Neural cell (in vitro differentiated cells): ENCODE measurements around the gene NBR1. TPM values are rescaled to one million over a fixed set of nuclear protein-coding genes. Genes with fewer than 3 reads are reported as not detected.

Experiments used
- H2AFZ ChIP-seq: fragments of 200-600, 300-800 bp; sonication (generic), shearing (Covaris generic); 2 replicates; pipeline ENCODE4 v1.6.0; 2014; ENCODE audit warnings: low read depth, mild to moderate bottlenecking, antibody characterized with exemption, low read length, moderate library complexity
- H3F3A ChIP-seq: fragments of 200-600 bp; shearing (Covaris generic); 2 replicates; pipeline ENCODE4 v1.6.1; 2016; ENCODE audit warnings: mild to moderate bottlenecking, moderate library complexity, mixed read lengths, antibody characterized with exemption, low read length; ENCODE audit not compliant: insufficient read depth, poor library complexity, severe bottlenecking
- H3K27ac ChIP-seq: fragments of 200-600, 300-800 bp; sonication (generic), shearing (Covaris generic); 2 replicates; pipeline ENCODE4 v1.5.1; 2014; ENCODE audit warnings: mild to moderate bottlenecking, low read length, moderate library complexity
- H3K27me3 ChIP-seq: fragments of 300-800, 200-600 bp; sonication (generic), shearing (Covaris generic); 2 replicates; pipeline ENCODE4 v1.6.0; 2014; ENCODE audit warnings: mild to moderate bottlenecking, low read depth, low read length, moderate library complexity; ENCODE audit not compliant: insufficient read depth
- H3K36me3 ChIP-seq: fragments of 300-800, 200-600 bp; sonication (generic), shearing (Covaris generic); 2 replicates; pipeline ENCODE4 v1.5.1; 2014; ENCODE audit warnings: mild to moderate bottlenecking, antibody characterized with exemption, low read length, moderate library complexity; ENCODE audit not compliant: insufficient read depth
- H3K4me2 ChIP-seq: fragments of 300-800, 200-600 bp; sonication (generic), shearing (Covaris generic); 2 replicates; pipeline ENCODE4 v1.6.0; 2014; ENCODE audit warnings: mild to moderate bottlenecking, low read length
- H3K4me3 ChIP-seq: fragments of 300-800, 200-600 bp; sonication (generic), shearing (Covaris generic); 2 replicates; pipeline ENCODE4 v1.5.1; 2014; ENCODE audit warnings: mild to moderate bottlenecking, low read length, moderate library complexity
- H3K79me2 ChIP-seq: fragments of 200-600 bp; shearing (Covaris generic); replicated peaks from 2 replicates; pipeline ENCODE4 v1.6.0; 2014; ENCODE audit warnings: mild to moderate bottlenecking, low read length, moderate library complexity; ENCODE audit not compliant: insufficient read depth
- H3K9ac ChIP-seq: fragments of 300-800, 200-600 bp; sonication (generic), shearing (Covaris generic); 2 replicates; pipeline ENCODE4 v1.6.1; 2016; ENCODE audit warnings: mild to moderate bottlenecking, low read length, mixed read lengths
- H3K9me2 ChIP-seq: fragments of 200-600 bp; shearing (Covaris generic); 2 replicates; pipeline ENCODE4 v1.6.1; 2016; ENCODE audit warnings: mild to moderate bottlenecking, low read length, mixed read lengths; ENCODE audit not compliant: insufficient read depth
- H3K9me3 ChIP-seq: fragments of 200-600, 300-800 bp; sonication (generic), shearing (Covaris generic); 2 replicates; pipeline ENCODE4 v1.6.1; 2016; ENCODE audit warnings: mild to moderate bottlenecking, mixed run types, low read length, moderate library complexity, mixed read lengths
- H4K20me1 ChIP-seq: fragments of 200-600 bp; shearing (Covaris generic); 2 replicates; pipeline ENCODE4 v1.6.1; 2016; ENCODE audit warnings: mild to moderate bottlenecking, mixed run types; ENCODE audit not compliant: insufficient read depth
- EP300 ChIP-seq: fragments of 450-650 bp; conservative IDR thresholded peaks from 2 replicates; pipeline ENCODE4 v1.6.1; 2014; ENCODE audit warnings: antibody characterized with exemption, mild to moderate bottlenecking, moderate library complexity; ENCODE audit not compliant: poor library complexity, severe bottlenecking
- EZH2 ChIP-seq: fragments of 200-600, 300-800 bp; shearing (Covaris generic), sonication (generic); IDR thresholded peaks from 2 replicates; pipeline ENCODE4 v1.6.1; 2014; ENCODE audit warnings: antibody characterized with exemption, low read length, borderline replicate concordance, mild to moderate bottlenecking; ENCODE audit not compliant: insufficient read depth, poor library complexity, severe bottlenecking
- MXI1 ChIP-seq: fragments of 450-650 bp; conservative IDR thresholded peaks from 2 replicates; pipeline ENCODE4 v1.6.1; 2014; ENCODE audit warnings: antibody characterized with exemption, mild to moderate bottlenecking; ENCODE audit not compliant: poor library complexity, severe bottlenecking
- POLR2AphosphoS5 ChIP-seq: IDR thresholded peaks from 2 replicates; pipeline ENCODE4 v1.6.1; 2012
- RAD21 ChIP-seq: fragments of 450-650 bp; conservative IDR thresholded peaks from 2 replicates; pipeline ENCODE4 v1.6.1; 2014; ENCODE audit warnings: antibody characterized with exemption, mild to moderate bottlenecking, moderate library complexity
- SMC3 ChIP-seq: fragments of 450-650 bp; conservative IDR thresholded peaks from 2 replicates; pipeline ENCODE4 v1.6.1; 2014; ENCODE audit warnings: antibody characterized with exemption, mild to moderate bottlenecking, moderate library complexity; ENCODE audit not compliant: poor library complexity
- TAF1 ChIP-seq: IDR thresholded peaks from 2 replicates; pipeline ENCODE4 v1.6.1; 2012; ENCODE audit warnings: low read depth
- polyA plus RNA-seq: library from polyadenylated mRNA; depleted of rRNA; stranded (reverse); fragments of >200 nt; gene quantifications from 2 replicates; pipeline ENCODE4 v1.2.3, GENCODE V29; 2014
- TF ChIP-seq, protein P1 (sequence below): fragments of 450-650 bp; IDR thresholded peaks from 2 replicates; pipeline ENCODE4 v1.5.1; 2014; ENCODE audit warnings: antibody characterized with exemption, mild to moderate bottlenecking, moderate library complexity; ENCODE audit not compliant: poor library complexity, severe bottlenecking
- TF ChIP-seq, protein P2 (sequence below): IDR thresholded peaks from 2 replicates; pipeline ENCODE4 v1.6.1; 2012; ENCODE audit warnings: borderline replicate concordance

Gene NBR1
- polyA plus RNA-seq, 1 donor from 2014 or later: 62.4 TPM

DNA sequence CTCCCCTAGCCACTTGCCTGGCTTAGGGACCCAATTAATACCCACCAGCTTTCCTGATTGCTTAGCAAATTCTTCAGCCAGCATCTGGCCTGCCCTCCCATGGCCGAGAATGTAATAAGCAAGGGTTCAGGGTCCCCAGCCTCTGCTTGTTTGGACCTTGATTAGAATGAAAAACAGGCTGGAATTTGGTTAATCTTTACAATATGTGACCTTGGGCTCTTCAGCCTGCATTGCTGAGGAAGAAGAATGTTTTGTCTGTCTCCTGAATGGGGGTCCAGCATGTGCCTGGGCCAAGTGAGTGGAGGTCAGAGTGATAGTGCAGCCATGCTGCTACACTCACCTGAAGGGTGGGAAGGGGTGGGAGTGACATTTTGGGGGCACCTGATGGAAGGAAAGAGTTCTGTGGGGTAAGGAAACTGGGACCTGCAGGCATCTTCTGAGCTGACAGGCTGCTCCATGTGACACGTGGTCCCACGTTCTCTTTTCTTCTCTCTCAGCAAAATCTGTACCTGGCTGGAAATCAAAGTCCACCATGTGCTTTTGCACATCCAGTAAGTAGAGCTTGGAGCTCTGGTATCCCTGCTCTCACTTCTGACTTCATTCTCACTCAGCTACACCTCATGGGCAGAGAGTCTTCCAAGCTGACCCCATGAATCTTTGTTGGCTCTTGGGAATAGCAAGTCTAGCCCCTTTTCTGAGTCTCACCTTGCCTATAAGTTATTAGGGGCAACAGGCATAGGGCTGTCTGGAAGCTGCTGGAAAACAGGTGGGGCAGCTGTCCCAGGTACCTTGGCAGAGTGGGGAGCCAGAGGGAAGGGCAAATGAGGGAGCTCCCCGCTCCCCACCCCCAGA, 46.0 kb downstream of the NBR1 start:
- H3K4me2 ChIP-seq: no peak overlapping the region
- H3K79me2 ChIP-seq: no peaks in the 10 kb centered on the region

DNA sequence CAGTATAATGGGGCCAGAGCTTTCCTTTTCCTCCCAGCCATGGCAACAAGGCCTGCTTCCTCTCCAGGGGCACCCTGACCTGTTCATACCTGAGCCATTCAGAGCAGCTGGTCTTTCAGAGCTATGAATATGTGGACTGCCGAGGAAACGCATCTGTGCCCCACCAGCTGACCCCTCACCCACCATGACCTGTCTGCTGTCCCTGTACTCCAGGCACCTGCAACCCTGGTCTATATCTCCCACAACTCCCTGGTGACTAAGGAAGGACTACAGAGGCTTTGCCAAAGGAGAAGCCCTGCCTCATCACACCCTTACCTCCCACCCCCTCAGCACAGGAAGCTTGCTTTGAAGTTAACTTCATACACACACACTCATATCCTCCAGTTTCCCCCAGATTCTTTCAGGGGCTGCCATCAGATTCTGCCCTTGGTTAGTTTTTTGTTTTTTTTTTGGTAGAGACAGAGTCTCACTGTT, 46.6 kb downstream of the NBR1 start:
- Histone ChIP-seq H3K36me3 (no peaks in the 10 kb centered on the region), H3K79me2 (no peaks in the 10 kb centered on the region), H3K27ac (no peak overlapping the region), H3K27me3 (no peaks in the 10 kb centered on the region), H2AFZ (no peak overlapping the region), H3K4me3 (no peak overlapping the region), H3F3A (no peaks in the 10 kb centered on the region), H3K9ac (no peak overlapping the region), H4K20me1 (no peaks in the 10 kb centered on the region), H3K9me2 (no peaks in the 10 kb centered on the region), H3K4me2 (no peak overlapping the region), H3K9me3 (no peaks in the 10 kb centered on the region)
- TF ChIP-seq, protein P1, sequence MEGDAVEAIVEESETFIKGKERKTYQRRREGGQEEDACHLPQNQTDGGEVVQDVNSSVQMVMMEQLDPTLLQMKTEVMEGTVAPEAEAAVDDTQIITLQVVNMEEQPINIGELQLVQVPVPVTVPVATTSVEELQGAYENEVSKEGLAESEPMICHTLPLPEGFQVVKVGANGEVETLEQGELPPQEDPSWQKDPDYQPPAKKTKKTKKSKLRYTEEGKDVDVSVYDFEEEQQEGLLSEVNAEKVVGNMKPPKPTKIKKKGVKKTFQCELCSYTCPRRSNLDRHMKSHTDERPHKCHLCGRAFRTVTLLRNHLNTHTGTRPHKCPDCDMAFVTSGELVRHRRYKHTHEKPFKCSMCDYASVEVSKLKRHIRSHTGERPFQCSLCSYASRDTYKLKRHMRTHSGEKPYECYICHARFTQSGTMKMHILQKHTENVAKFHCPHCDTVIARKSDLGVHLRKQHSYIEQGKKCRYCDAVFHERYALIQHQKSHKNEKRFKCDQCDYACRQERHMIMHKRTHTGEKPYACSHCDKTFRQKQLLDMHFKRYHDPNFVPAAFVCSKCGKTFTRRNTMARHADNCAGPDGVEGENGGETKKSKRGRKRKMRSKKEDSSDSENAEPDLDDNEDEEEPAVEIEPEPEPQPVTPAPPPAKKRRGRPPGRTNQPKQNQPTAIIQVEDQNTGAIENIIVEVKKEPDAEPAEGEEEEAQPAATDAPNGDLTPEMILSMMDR: no peak
- TF ChIP-seq EZH2: no peak
- TF ChIP-seq MXI1: no peak
- TF ChIP-seq, protein P2, sequence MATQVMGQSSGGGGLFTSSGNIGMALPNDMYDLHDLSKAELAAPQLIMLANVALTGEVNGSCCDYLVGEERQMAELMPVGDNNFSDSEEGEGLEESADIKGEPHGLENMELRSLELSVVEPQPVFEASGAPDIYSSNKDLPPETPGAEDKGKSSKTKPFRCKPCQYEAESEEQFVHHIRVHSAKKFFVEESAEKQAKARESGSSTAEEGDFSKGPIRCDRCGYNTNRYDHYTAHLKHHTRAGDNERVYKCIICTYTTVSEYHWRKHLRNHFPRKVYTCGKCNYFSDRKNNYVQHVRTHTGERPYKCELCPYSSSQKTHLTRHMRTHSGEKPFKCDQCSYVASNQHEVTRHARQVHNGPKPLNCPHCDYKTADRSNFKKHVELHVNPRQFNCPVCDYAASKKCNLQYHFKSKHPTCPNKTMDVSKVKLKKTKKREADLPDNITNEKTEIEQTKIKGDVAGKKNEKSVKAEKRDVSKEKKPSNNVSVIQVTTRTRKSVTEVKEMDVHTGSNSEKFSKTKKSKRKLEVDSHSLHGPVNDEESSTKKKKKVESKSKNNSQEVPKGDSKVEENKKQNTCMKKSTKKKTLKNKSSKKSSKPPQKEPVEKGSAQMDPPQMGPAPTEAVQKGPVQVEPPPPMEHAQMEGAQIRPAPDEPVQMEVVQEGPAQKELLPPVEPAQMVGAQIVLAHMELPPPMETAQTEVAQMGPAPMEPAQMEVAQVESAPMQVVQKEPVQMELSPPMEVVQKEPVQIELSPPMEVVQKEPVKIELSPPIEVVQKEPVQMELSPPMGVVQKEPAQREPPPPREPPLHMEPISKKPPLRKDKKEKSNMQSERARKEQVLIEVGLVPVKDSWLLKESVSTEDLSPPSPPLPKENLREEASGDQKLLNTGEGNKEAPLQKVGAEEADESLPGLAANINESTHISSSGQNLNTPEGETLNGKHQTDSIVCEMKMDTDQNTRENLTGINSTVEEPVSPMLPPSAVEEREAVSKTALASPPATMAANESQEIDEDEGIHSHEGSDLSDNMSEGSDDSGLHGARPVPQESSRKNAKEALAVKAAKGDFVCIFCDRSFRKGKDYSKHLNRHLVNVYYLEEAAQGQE: no peak
- TF ChIP-seq POLR2AphosphoS5: no peak
- no peak for TF ChIP-seq TAF1
- no peak for TF ChIP-seq SMC3
- TF ChIP-seq EP300: no peak
- no peak for TF ChIP-seq RAD21

More for the DNA sequence above, 46.0 kb downstream of the NBR1 start:
- Histone ChIP-seq H3K27ac (no peak overlapping the region), H3K9me3 (no peaks in the 10 kb centered on the region), H3K27me3 (no peaks in the 10 kb centered on the region), H4K20me1 (no peaks in the 10 kb centered on the region), H3F3A (no peaks in the 10 kb centered on the region), H3K36me3 (no peaks in the 10 kb centered on the region), H3K9me2 (no peaks in the 10 kb centered on the region), H2AFZ (no peak overlapping the region), H3K4me3 (no peak overlapping the region), H3K9ac (no peak overlapping the region)
- no peak for TF ChIP-seq MXI1
- TF ChIP-seq TAF1: no peak
- no peak for TF ChIP-seq EP300
- no peak for TF ChIP-seq RAD21
- no peak for TF ChIP-seq EZH2
